ENCODE measurements around the gene TNFRSF25. TPM values are rescaled to one million over a fixed set of nuclear protein-coding genes. Genes with fewer than 3 reads are reported as not detected.
"Not testable (repeated sequence)": the region's sequence is repeated elsewhere in the genome, so short reads cannot be mapped to it uniquely, and the experiment has no call there.

Gene TNFRSF25
- polyA plus RNA-seq, 2 donors: 23.9 to 53.9 TPM

- Histone ChIP-seq H3K4me3 (ENCODE audit: low read depth in 1 of 2, low read length in 2 of 2) (no peak overlapping the region), H3K36me3 (ENCODE audit: control insufficient read depth in 2 of 2, insufficient read depth in 2 of 2, low read length in 1 of 2) (peaks cover 0 to 31% of the 10 kb centered on the region in 2 donors), H3K4me1 (ENCODE audit: control insufficient read depth in 2 of 2, insufficient read depth in 2 of 2, low read length in 1 of 2) (peaks cover 6 to 10% of the 10 kb centered on the region in 2 donors), H3K27me3 (ENCODE audit: control insufficient read depth in 1 of 2, insufficient read depth in 2 of 2, low read length in 2 of 2) (no peaks in the 10 kb centered on the region), H3K9me3 (ENCODE audit: control insufficient read depth in 2 of 2, insufficient read depth in 1 of 2, low read depth in 1 of 2, low read length in 1 of 2) (no peaks in the 10 kb centered on the region), H3K27ac (ENCODE audit: low read depth in 2 of 2, low read length in 1 of 2) (no peak overlapping the region)
- 28 to 37% methylated on average over 18 of the region's 18 CpGs for WGBS, 2 donors
Measured at GRCh38 chr1:6459850-6460265, 6.1 kb downstream of the TNFRSF25 start.

GRCh38 chr1:6456800-6457466, 9.0 kb downstream of the TNFRSF25 start:
- Histone ChIP-seq H3K36me3 (ENCODE audit: control insufficient read depth in 2 of 2, insufficient read depth in 2 of 2, low read length in 1 of 2) (peaks cover 0 to 9% of the 10 kb centered on the region in 2 donors), H3K4me3 (ENCODE audit: low read depth in 1 of 2, low read length in 2 of 2) (no peak overlapping the region), H3K27ac (ENCODE audit: low read depth in 2 of 2, low read length in 1 of 2) (no peak overlapping the region), H3K9me3 (ENCODE audit: control insufficient read depth in 2 of 2, insufficient read depth in 1 of 2, low read depth in 1 of 2, low read length in 1 of 2) (no peaks in the 10 kb centered on the region), H3K4me1 (ENCODE audit: control insufficient read depth in 2 of 2, insufficient read depth in 2 of 2, low read length in 1 of 2) (peaks cover 7 to 12% of the 10 kb centered on the region in 2 donors), H3K27me3 (ENCODE audit: control insufficient read depth in 1 of 2, insufficient read depth in 2 of 2, low read length in 2 of 2) (no peaks in the 10 kb centered on the region)
- 78 to 82% methylated on average over 11 of the region's 11 CpGs for WGBS, 2 donors

- not testable (repeated sequence) for H3K4me1 ChIP-seq (ENCODE audit: control insufficient read depth in 2 of 2, insufficient read depth in 2 of 2, low read length in 1 of 2); H3K36me3 ChIP-seq (ENCODE audit: control insufficient read depth in 2 of 2, insufficient read depth in 2 of 2, low read length in 1 of 2); H3K27ac ChIP-seq (ENCODE audit: low read depth in 2 of 2, low read length in 1 of 2); H3K9me3 ChIP-seq (ENCODE audit: control insufficient read depth in 2 of 2, insufficient read depth in 1 of 2, low read depth in 1 of 2, low read length in 1 of 2); H3K27me3 ChIP-seq (ENCODE audit: control insufficient read depth in 1 of 2, insufficient read depth in 2 of 2, low read length in 2 of 2); H3K4me3 ChIP-seq (ENCODE audit: low read depth in 1 of 2, low read length in 2 of 2)
- WGBS, 2 donors: 44 to 47% methylated on average over 43 to 58 of the region's 58 CpGs
Measured at GRCh38 chr1:6455752-6456520, 10.0 kb downstream of the TNFRSF25 start.

- no peaks in the 10 kb centered on the region for H3K27me3 ChIP-seq (ENCODE audit: control insufficient read depth in 1 of 2, insufficient read depth in 2 of 2, low read length in 2 of 2)
- H3K36me3 ChIP-seq (ENCODE audit: control insufficient read depth in 2 of 2, insufficient read depth in 2 of 2, low read length in 1 of 2): no peaks in the 10 kb centered on the region
- no peak overlapping the region for H3K27ac ChIP-seq (ENCODE audit: low read depth in 2 of 2, low read length in 1 of 2)
- peak overlapping the region; percentile 6 to 20 for H3K4me3 ChIP-seq (ENCODE audit: low read depth in 1 of 2, low read length in 2 of 2)
- WGBS, 2 donors: 5 to 16% methylated on average over 98 to 115 of the region's 115 CpGs
- no peaks in the 10 kb centered on the region for H3K9me3 ChIP-seq (ENCODE audit: control insufficient read depth in 2 of 2, insufficient read depth in 1 of 2, low read depth in 1 of 2, low read length in 1 of 2)
- H3K4me1 ChIP-seq (ENCODE audit: control insufficient read depth in 2 of 2, insufficient read depth in 2 of 2, low read length in 1 of 2): peaks cover 7 to 8% of the 10 kb centered on the region in 2 donors
Measured at GRCh38 chr1:6454856-6455751, 10.9 kb downstream of the TNFRSF25 start.

GRCh38 chr1:6453895-6454855, 11.8 kb downstream of the TNFRSF25 start:
- not testable (repeated sequence) for H3K27me3 ChIP-seq (ENCODE audit: control insufficient read depth in 1 of 2, insufficient read depth in 2 of 2, low read length in 2 of 2); H3K9me3 ChIP-seq (ENCODE audit: control insufficient read depth in 2 of 2, insufficient read depth in 1 of 2, low read depth in 1 of 2, low read length in 1 of 2)

GRCh38 chr1:6450943-6451373, 15.0 kb downstream of the TNFRSF25 start:
- Histone ChIP-seq H3K4me3 (ENCODE audit: low read depth in 1 of 2, low read length in 2 of 2) (no peak overlapping the region), H3K27me3 (ENCODE audit: control insufficient read depth in 1 of 2, insufficient read depth in 2 of 2, low read length in 2 of 2) (peaks cover 0 to 9% of the 10 kb centered on the region in 2 donors), H3K36me3 (ENCODE audit: control insufficient read depth in 2 of 2, insufficient read depth in 2 of 2, low read length in 1 of 2) (no peaks in the 10 kb centered on the region), H3K9me3 (ENCODE audit: control insufficient read depth in 2 of 2, insufficient read depth in 1 of 2, low read depth in 1 of 2, low read length in 1 of 2) (no peaks in the 10 kb centered on the region), H3K4me1 (ENCODE audit: control insufficient read depth in 2 of 2, insufficient read depth in 2 of 2, low read length in 1 of 2) (peaks cover 10 to 22% of the 10 kb centered on the region in 2 donors), H3K27ac (ENCODE audit: low read depth in 2 of 2, low read length in 1 of 2) (no peak overlapping the region)
- 66 to 71% methylated on average over 6 of the region's 6 CpGs for WGBS, 2 donors

More at GRCh38 chr1:6453895-6454855, 11.8 kb downstream of the TNFRSF25 start:
- 16 to 21% methylated on average over 82 to 85 of the region's 85 CpGs for WGBS, 2 donors
- not testable (repeated sequence) for H3K36me3 ChIP-seq (ENCODE audit: control insufficient read depth in 2 of 2, insufficient read depth in 2 of 2, low read length in 1 of 2); H3K27ac ChIP-seq (ENCODE audit: low read depth in 2 of 2, low read length in 1 of 2); H3K4me1 ChIP-seq (ENCODE audit: control insufficient read depth in 2 of 2, insufficient read depth in 2 of 2, low read length in 1 of 2)
- H3K4me3 ChIP-seq (ENCODE audit: low read depth in 1 of 2, low read length in 2 of 2): peak overlapping the region in 1 of 2 donors; percentile 20

GRCh38 chr1:6450486-6450885, 15.5 kb downstream of the TNFRSF25 start:
- H3K36me3 ChIP-seq (ENCODE audit: control insufficient read depth in 2 of 2, insufficient read depth in 2 of 2, low read length in 1 of 2); H3K9me3 ChIP-seq (ENCODE audit: control insufficient read depth in 2 of 2, insufficient read depth in 1 of 2, low read depth in 1 of 2, low read length in 1 of 2); H3K4me3 ChIP-seq (ENCODE audit: low read depth in 1 of 2, low read length in 2 of 2); H3K27me3 ChIP-seq (ENCODE audit: control insufficient read depth in 1 of 2, insufficient read depth in 2 of 2, low read length in 2 of 2); H3K27ac ChIP-seq (ENCODE audit: low read depth in 2 of 2, low read length in 1 of 2): not testable (repeated sequence)
- 53 to 58% methylated on average over 6 to 10 of the region's 10 CpGs for WGBS, 2 donors
- H3K4me1 ChIP-seq (ENCODE audit: control insufficient read depth in 2 of 2, insufficient read depth in 2 of 2, low read length in 1 of 2): peaks cover 8 to 20% of the 10 kb centered on the region in 2 donors

- Histone ChIP-seq H3K4me3 (ENCODE audit: low read depth in 1 of 2, low read length in 2 of 2) (no peak overlapping the region), H3K9me3 (ENCODE audit: control insufficient read depth in 2 of 2, insufficient read depth in 1 of 2, low read depth in 1 of 2, low read length in 1 of 2) (no peaks in the 10 kb centered on the region), H3K27me3 (ENCODE audit: control insufficient read depth in 1 of 2, insufficient read depth in 2 of 2, low read length in 2 of 2) (peaks cover 0 to 9% of the 10 kb centered on the region in 2 donors), H3K4me1 (ENCODE audit: control insufficient read depth in 2 of 2, insufficient read depth in 2 of 2, low read length in 1 of 2) (peaks cover 6 to 16% of the 10 kb centered on the region in 2 donors), H3K36me3 (ENCODE audit: control insufficient read depth in 2 of 2, insufficient read depth in 2 of 2, low read length in 1 of 2) (no peaks in the 10 kb centered on the region), H3K27ac (ENCODE audit: low read depth in 2 of 2, low read length in 1 of 2) (no peak overlapping the region)
- WGBS, 2 donors: 54 to 58% methylated on average over 6 to 7 of the region's 7 CpGs
Measured at GRCh38 chr1:6450005-6450450, 15.9 kb downstream of the TNFRSF25 start.

Measured in esophagus (tissue), 2 donors.